ES-I3 (cell line): ENCODE data around the gene ARPC1B.
"Not testable (repeated sequence)": the region's sequence is repeated elsewhere in the genome, so short reads cannot be mapped to it uniquely, and the experiment has no call there.

Experiments used
- H3K36me3 ChIP-seq: 2 replicates; pipeline ENCODE4 v1.6.1; 2013; ENCODE audit warnings: mild to moderate bottlenecking, low read length, control low read depth, moderate library complexity; ENCODE audit not compliant: insufficient read depth
- H3K4me1 ChIP-seq: 2 replicates; pipeline ENCODE4 v1.6.1; 2013; ENCODE audit warnings: mild to moderate bottlenecking, control low read depth, low read length; ENCODE audit not compliant: insufficient read depth
- H3K9ac ChIP-seq: 2 replicates; pipeline ENCODE4 v1.6.1; 2013; ENCODE audit warnings: low read depth, mild to moderate bottlenecking, low read length, moderate library complexity
- H3K9me3 ChIP-seq: 2 replicates; pipeline ENCODE4 v1.6.1; 2013; ENCODE audit warnings: mild to moderate bottlenecking, low read length, moderate library complexity; ENCODE audit not compliant: control insufficient read depth, insufficient read depth

Gene ARPC1B

GRCh38 chr7:99379043-99379577, 4.6 kb downstream of the ARPC1B start:
- H3K9me3 ChIP-seq: no peaks in the 10 kb centered on the region
- H3K36me3 ChIP-seq: no peaks in the 10 kb centered on the region
- H3K9ac ChIP-seq: no peak overlapping the region
- peaks cover 12% of the 10 kb centered on the region for H3K4me1 ChIP-seq

GRCh38 chr7:99379693-99380031, 5.1 kb downstream of the ARPC1B start:
- H3K9me3 ChIP-seq, H3K36me3 ChIP-seq, H3K9ac ChIP-seq: not testable (repeated sequence)
- peaks cover 12% of the 10 kb centered on the region for H3K4me1 ChIP-seq

GRCh38 chr7:99380032-99380822, 5.7 kb downstream of the ARPC1B start:
- Histone ChIP-seq H3K9ac (no peak overlapping the region), H3K4me1 (peaks cover 12% of the 10 kb centered on the region), H3K9me3 (no peaks in the 10 kb centered on the region), H3K36me3 (no peaks in the 10 kb centered on the region)

GRCh38 chr7:99380823-99381663, 6.5 kb downstream of the ARPC1B start:
- Histone ChIP-seq H3K36me3 (no peaks in the 10 kb centered on the region), H3K4me1 (peaks cover 12% of the 10 kb centered on the region), H3K9ac (no peak overlapping the region), H3K9me3 (no peaks in the 10 kb centered on the region)

GRCh38 chr7:99381664-99382075, 7.1 kb downstream of the ARPC1B start:
- Histone ChIP-seq H3K4me1 (peaks cover 12% of the 10 kb centered on the region), H3K36me3 (peaks cover 4% of the 10 kb centered on the region; the same call in 1 of the 2 replicates), H3K9ac (no peak overlapping the region)

GRCh38 chr7:99383203-99383602, 8.7 kb downstream of the ARPC1B start:
- no peak overlapping the region for H3K9ac ChIP-seq
- H3K4me1 ChIP-seq: peaks cover 12% of the 10 kb centered on the region
- H3K36me3 ChIP-seq: peaks cover 9% of the 10 kb centered on the region
- no peaks in the 10 kb centered on the region for H3K9me3 ChIP-seq

More at GRCh38 chr7:99381664-99382075, 7.1 kb downstream of the ARPC1B start:
- no peaks in the 10 kb centered on the region for H3K9me3 ChIP-seq

GRCh38 chr7:99383791-99384370, 9.4 kb downstream of the ARPC1B start:
- Histone ChIP-seq H3K9ac (no peak overlapping the region), H3K36me3 (peaks cover 11% of the 10 kb centered on the region), H3K4me1 (peaks cover 12% of the 10 kb centered on the region), H3K9me3 (no peaks in the 10 kb centered on the region)

- no peak overlapping the region for H3K9ac ChIP-seq
- H3K4me1 ChIP-seq: peaks cover 10% of the 10 kb centered on the region
- H3K9me3 ChIP-seq: no peaks in the 10 kb centered on the region
- H3K36me3 ChIP-seq: peaks cover 11% of the 10 kb centered on the region
Measured at GRCh38 chr7:99384523-99384922, 10.0 kb downstream of the ARPC1B start.

GRCh38 chr7:99385564-99385963, 11.0 kb downstream of the ARPC1B start:
- H3K9ac ChIP-seq: no peak overlapping the region
- no peaks in the 10 kb centered on the region for H3K9me3 ChIP-seq
- peaks cover 11% of the 10 kb centered on the region for H3K36me3 ChIP-seq

GRCh38 chr7:99386584-99387238, 12.2 kb downstream of the ARPC1B start:
- Histone ChIP-seq H3K4me1 (no peaks in the 10 kb centered on the region), H3K9me3 (no peaks in the 10 kb centered on the region), H3K36me3 (peaks cover 11% of the 10 kb centered on the region), H3K9ac (no peak overlapping the region)

More at GRCh38 chr7:99385564-99385963, 11.0 kb downstream of the ARPC1B start:
- no peaks in the 10 kb centered on the region; the same call in 1 of the 2 replicates for H3K4me1 ChIP-seq

- H3K9me3 ChIP-seq, H3K4me1 ChIP-seq, H3K9ac ChIP-seq: not testable (repeated sequence)
- H3K36me3 ChIP-seq: peaks cover 11% of the 10 kb centered on the region
Measured at GRCh38 chr7:99387239-99387635, 12.7 kb downstream of the ARPC1B start.

- no peaks in the 10 kb centered on the region for H3K4me1 ChIP-seq
- H3K9me3 ChIP-seq: no peaks in the 10 kb centered on the region
- no peak overlapping the region for H3K9ac ChIP-seq
- H3K36me3 ChIP-seq: peaks cover 11% of the 10 kb centered on the region
Measured at GRCh38 chr7:99387912-99388311, 13.4 kb downstream of the ARPC1B start.

GRCh38 chr7:99389772-99390171, 15.2 kb downstream of the ARPC1B start:
- peaks cover 11% of the 10 kb centered on the region for H3K36me3 ChIP-seq
- H3K9ac ChIP-seq: no peak overlapping the region
- peaks cover 2% of the 10 kb centered on the region; the same call in 1 of the 2 replicates for H3K4me1 ChIP-seq
- H3K9me3 ChIP-seq: no peaks in the 10 kb centered on the region
